ENCODE data around the gene IL17REL.

DNA sequence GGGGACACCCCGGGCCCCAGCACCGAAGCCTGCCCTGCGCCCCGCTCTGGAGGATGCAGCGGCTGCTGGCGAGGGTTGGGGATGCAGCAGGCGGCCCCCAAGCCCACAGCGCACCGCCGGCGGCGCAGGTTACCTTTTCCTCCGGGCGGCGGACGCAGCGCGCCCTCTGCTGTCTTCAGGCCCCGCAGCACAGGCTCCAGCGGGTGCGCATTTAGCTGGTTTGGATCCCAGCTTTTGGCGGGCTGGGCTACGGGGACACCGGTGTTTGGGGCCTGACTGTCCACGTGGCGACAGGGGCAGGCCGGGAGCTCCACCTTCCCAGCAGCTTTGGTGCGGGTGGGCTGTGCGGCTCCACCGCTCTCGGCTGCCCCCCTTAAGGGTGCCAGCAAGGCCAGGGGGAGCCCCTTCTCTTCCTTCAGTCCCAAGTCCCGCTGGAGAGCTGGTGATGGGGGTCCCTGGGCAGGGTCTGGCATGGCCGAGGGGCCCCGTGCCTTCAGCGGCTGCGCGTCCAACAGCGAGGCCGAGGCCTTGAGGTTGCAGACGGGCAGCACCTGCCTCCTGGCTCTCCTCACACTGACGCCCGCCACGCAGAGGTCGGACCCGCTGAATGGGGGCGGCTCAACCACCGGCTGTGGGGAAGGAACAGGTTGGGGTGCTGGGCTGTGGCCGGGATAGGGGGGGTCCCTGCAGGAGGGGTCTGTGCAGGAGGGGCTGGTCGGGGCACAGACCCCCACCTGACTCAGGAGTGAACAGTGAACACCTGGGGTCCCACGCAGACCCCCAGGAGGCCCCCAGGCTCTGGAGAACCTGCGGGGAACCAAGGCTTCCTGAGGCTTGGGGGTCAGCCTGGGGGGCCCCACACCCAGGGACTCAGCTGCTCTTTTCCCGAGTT is 18.0 kb upstream of the IL17REL start:
- TF ChIP-seq POLR2A (IDR thresholded peaks at IDR 0.05) = no peak
- TF ChIP-seq POLR2AphosphoS5 (IDR thresholded peaks at IDR 0.05) = peak; percentile 54
- TF ChIP-seq CTCF (IDR thresholded peaks at IDR 0.05) = peak; percentile 89 to 98 (median 96)
